Liver (tissue), 3 donors: ENCODE results near the gene ANKFN1.

Experiments used
- EGR1 ChIP-seq, 2 donors: IDR thresholded peaks; 2 replicates each; pipeline ENCODE4 v1.6.1; 2016 to 2018; ENCODE audit warnings: antibody characterized with exemption in 2 of 2, low read depth in 2 of 2
- YY1 ChIP-seq: IDR thresholded peaks from 2 replicates; pipeline ENCODE4 v1.6.1; 2016; ENCODE audit warnings: antibody characterized with exemption, mild to moderate bottlenecking
- TF ChIP-seq, protein P1 (sequence below): fragments of 150-350 bp; IDR thresholded peaks from 2 replicates; pipeline ENCODE4 v1.5.1; 2017; ENCODE audit warnings: improper control_type of control experiment, low read depth, low read length; ENCODE audit not compliant: missing input control
- TF ChIP-seq, protein P2 (sequence below): IDR thresholded peaks from 2 replicates; pipeline ENCODE4 v1.6.1; 2016; ENCODE audit warnings: antibody characterized with exemption
- donor health status: healthy.
- donor health status: healthy.

- TF ChIP-seq, protein P1, sequence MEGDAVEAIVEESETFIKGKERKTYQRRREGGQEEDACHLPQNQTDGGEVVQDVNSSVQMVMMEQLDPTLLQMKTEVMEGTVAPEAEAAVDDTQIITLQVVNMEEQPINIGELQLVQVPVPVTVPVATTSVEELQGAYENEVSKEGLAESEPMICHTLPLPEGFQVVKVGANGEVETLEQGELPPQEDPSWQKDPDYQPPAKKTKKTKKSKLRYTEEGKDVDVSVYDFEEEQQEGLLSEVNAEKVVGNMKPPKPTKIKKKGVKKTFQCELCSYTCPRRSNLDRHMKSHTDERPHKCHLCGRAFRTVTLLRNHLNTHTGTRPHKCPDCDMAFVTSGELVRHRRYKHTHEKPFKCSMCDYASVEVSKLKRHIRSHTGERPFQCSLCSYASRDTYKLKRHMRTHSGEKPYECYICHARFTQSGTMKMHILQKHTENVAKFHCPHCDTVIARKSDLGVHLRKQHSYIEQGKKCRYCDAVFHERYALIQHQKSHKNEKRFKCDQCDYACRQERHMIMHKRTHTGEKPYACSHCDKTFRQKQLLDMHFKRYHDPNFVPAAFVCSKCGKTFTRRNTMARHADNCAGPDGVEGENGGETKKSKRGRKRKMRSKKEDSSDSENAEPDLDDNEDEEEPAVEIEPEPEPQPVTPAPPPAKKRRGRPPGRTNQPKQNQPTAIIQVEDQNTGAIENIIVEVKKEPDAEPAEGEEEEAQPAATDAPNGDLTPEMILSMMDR, result no peak
- TF ChIP-seq, protein P2, sequence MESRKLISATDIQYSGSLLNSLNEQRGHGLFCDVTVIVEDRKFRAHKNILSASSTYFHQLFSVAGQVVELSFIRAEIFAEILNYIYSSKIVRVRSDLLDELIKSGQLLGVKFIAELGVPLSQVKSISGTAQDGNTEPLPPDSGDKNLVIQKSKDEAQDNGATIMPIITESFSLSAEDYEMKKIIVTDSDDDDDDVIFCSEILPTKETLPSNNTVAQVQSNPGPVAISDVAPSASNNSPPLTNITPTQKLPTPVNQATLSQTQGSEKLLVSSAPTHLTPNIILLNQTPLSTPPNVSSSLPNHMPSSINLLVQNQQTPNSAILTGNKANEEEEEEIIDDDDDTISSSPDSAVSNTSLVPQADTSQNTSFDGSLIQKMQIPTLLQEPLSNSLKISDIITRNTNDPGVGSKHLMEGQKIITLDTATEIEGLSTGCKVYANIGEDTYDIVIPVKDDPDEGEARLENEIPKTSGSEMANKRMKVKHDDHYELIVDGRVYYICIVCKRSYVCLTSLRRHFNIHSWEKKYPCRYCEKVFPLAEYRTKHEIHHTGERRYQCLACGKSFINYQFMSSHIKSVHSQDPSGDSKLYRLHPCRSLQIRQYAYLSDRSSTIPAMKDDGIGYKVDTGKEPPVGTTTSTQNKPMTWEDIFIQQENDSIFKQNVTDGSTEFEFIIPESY, result no peak
- TF ChIP-seq YY1 (no peak), EGR1 (IDR thresholded peaks at IDR 0.05; ENCODE audit: low read depth in 2 of 2) (no peak)
Observed at GRCh38 chr17:56290101-56290801, 137.0 kb downstream of the ANKFN1 start.
